Measurements from ENCODE around the gene TTLL9. TPM values are rescaled to one million over a fixed set of nuclear protein-coding genes. Genes with fewer than 3 reads are reported as not detected.

TTLL9 gene
- total and polyA plus RNA-seq, 2 of the 13 experiments (the other 11 are each of a cell fraction or from before 2014, with no cell fraction given), result not detected

- TF ChIP-seq ZNF558 (CRISPR knock-in tag; IDR thresholded peaks at IDR 0.05; ENCODE audit: borderline replicate concordance) (peak; percentile 100), BRF2 (CRISPR knock-in tag; IDR thresholded peaks at IDR 0.05) (peak; percentile 100), GMEB2 (CRISPR knock-in tag; IDR thresholded peaks at IDR 0.05; ENCODE audit: low read depth) (peak; percentile 87; the same call in 1 of the 2 replicates), MIXL1 (CRISPR knock-in tag; IDR thresholded peaks at IDR 0.05) (peak; percentile 100), ZFYVE20 (CRISPR knock-in tag; IDR thresholded peaks at IDR 0.05; ENCODE audit: borderline replicate concordance, low read depth) (peak; percentile 100), ATF5 (CRISPR knock-in tag; IDR thresholded peaks at IDR 0.05; ENCODE audit: low read depth) (peak; percentile 100), ZNF691 (CRISPR knock-in tag; IDR thresholded peaks at IDR 0.05; ENCODE audit: borderline replicate concordance, low read depth) (peak; percentile 100), MTF2 (CRISPR knock-in tag; IDR thresholded peaks at IDR 0.05; ENCODE audit: borderline replicate concordance) (peak; percentile 100), ZBTB25 (CRISPR knock-in tag; IDR thresholded peaks at IDR 0.05) (peak; percentile 100), ATF4 (CRISPR knock-in tag; IDR thresholded peaks at IDR 0.05) (peak in 1 of 2 experiments; percentile 98; a peak in 2 of 4 replicates), AGO1 (IDR thresholded peaks at IDR 0.05; ENCODE audit: low read depth, low read length, poor library complexity, severe bottlenecking) (peak; percentile 78), ZNF788 (CRISPR knock-in tag; IDR thresholded peaks at IDR 0.05; ENCODE audit: borderline replicate concordance) (peak; percentile 100), CHD2 (IDR thresholded peaks at IDR 0.05; ENCODE audit: low read depth, low read length) (no peak), KDM1A (CRISPR knock-in tag; IDR thresholded peaks at IDR 0.05) (peak; percentile 99), ELF1 (CRISPR knock-in tag; IDR thresholded peaks at IDR 0.05) (peak; percentile 95), PTBP1 (IDR thresholded peaks at IDR 0.05; ENCODE audit: low read depth, low read length, poor library complexity, severe bottlenecking) (peak; percentile 36), ZZZ3 (CRISPR knock-in tag; IDR thresholded peaks at IDR 0.05; ENCODE audit: borderline replicate concordance) (peak; percentile 100), RBFOX2 (IDR thresholded peaks at IDR 0.05; ENCODE audit: low read depth, low read length) (0 out of 2 replicates have a peak, but pooled peaks have one; percentile 23)
Observed at GRCh38 chr20:31968291-31969126, 98.1 kb downstream of the TTLL9 start (continued).

Data from HepG2 (cell line).